Measurements from ENCODE around the gene TASP1.

DNA sequence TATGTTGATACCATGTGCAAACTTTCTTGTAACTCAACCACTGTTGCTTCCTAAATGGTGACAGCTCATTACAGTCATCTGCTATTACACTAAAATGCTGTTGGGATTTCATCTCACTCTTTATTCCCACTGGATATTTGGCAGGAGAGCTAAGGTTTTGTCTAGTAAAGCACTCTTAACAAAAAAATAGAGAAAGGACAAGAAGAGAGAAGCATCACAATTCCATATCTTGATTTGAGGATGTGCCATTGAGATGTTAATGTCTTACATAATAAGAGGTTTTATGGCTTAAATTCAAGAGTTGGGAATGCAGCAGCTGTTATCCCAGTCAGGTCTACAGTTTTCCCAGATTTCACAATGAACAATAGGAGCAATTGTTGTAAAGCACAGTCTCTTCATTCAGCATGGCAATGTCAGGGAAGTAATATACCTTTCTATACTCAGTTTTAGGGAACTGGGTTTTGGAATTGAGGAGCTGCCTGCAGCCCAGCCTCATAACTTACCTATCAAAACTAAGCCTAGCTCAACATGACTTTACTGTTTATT is 282.7 kb downstream of the TASP1 start:
- TF ChIP-seq, protein P1, sequence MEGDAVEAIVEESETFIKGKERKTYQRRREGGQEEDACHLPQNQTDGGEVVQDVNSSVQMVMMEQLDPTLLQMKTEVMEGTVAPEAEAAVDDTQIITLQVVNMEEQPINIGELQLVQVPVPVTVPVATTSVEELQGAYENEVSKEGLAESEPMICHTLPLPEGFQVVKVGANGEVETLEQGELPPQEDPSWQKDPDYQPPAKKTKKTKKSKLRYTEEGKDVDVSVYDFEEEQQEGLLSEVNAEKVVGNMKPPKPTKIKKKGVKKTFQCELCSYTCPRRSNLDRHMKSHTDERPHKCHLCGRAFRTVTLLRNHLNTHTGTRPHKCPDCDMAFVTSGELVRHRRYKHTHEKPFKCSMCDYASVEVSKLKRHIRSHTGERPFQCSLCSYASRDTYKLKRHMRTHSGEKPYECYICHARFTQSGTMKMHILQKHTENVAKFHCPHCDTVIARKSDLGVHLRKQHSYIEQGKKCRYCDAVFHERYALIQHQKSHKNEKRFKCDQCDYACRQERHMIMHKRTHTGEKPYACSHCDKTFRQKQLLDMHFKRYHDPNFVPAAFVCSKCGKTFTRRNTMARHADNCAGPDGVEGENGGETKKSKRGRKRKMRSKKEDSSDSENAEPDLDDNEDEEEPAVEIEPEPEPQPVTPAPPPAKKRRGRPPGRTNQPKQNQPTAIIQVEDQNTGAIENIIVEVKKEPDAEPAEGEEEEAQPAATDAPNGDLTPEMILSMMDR (conservative IDR thresholded peaks at IDR 0.05), result no peak
- TF ChIP-seq EZH2 (IDR thresholded peaks at IDR 0.05; ENCODE audit: low read depth), result no peak

All from PC-9 (cell line).